SK-MEL-5 (cell line): ENCODE measurements around the gene HASPIN. TPM values are rescaled to one million over a fixed set of nuclear protein-coding genes. Genes with fewer than 3 reads are reported as not detected.

Source experiments
- DNase-seq: peaks from one replicate; pipeline ENCODE4 v3.0.0-alpha.2; 2016; ENCODE audit warnings: low read depth, low spot score
- in situ Hi-C: cut with HindIII; loops from 2 replicates; pipeline ENCODE4 v1.10.0; 2016; ENCODE audit warnings: low sequenced_read_pairs, high pct_unique_total_duplicates, low pct_unique_long_range_greater_than_20kb
- polyA plus RNA-seq, 2 experiments: library from polyadenylated mRNA; depleted of rRNA; stranded (reverse); fragments of >200 nt; gene quantifications; 2 replicates each; pipeline ENCODE4 v1.2.3, GENCODE V29; 2015
- total RNA-seq: library from RNA; depleted of rRNA; stranded (reverse); fragments of >200 nt; shearing (Covaris generic); gene quantifications from 2 replicates; pipeline ENCODE4 v1.2.3, GENCODE V29; 2014; rRNA removed

Gene HASPIN
- total RNA-seq = 9.0 and 9.3 TPM in 2 replicates
- 9.4 and 10.4 TPM in 2 replicates for polyA plus RNA-seq (2015; cell fraction: cytosol; rRNA removed)
- 3.4 and 3.7 TPM in 2 replicates for polyA plus RNA-seq (2015; cell fraction: nucleus; rRNA removed)

DNA sequence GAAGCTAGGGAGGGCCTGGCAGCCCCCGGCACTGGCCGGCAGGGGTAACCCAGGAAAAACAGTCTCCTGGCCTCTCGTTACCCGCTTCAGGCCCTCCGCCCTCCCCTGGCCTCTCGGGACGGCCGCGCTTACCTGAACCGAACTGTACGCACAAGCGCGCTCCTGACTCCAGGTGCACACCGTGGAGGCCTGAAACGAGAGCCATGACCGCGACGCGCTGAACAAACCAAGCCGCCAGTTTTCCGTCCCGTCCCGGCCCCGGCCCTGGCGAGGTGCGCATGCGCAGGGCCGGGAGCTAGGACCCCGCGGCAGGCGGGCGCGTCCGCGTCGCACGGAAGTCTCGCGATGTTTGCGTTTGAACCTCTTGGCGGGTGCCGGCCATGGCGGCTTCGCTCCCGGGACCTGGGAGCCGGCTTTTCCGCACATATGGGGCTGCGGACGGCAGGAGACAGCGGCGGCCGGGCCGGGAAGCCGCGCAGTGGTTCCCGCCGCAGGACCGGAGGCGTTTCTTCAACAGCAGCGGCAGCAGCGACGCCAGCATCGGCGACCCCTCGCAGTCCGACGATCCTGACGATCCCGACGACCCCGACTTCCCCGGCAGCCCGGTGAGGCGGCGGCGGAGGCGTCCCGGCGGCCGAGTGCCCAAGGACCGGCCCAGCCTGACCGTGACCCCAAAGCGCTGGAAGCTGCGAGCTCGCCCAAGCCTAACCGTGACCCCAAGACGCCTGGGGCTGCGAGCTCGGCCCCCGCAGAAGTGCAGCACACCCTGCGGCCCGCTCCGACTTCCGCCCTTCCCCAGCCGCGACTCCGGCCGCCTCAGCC is at the start of gene HASPIN:
Gene HASPIN, plus strand, starts transcription at position 348 of the 822 bp plus-strand sequence. Its CDS starts 33 bp downstream, at position 381.
- in situ Hi-C loops = no loop called here
- peak; percentile 91 for DNase-seq

DNA sequence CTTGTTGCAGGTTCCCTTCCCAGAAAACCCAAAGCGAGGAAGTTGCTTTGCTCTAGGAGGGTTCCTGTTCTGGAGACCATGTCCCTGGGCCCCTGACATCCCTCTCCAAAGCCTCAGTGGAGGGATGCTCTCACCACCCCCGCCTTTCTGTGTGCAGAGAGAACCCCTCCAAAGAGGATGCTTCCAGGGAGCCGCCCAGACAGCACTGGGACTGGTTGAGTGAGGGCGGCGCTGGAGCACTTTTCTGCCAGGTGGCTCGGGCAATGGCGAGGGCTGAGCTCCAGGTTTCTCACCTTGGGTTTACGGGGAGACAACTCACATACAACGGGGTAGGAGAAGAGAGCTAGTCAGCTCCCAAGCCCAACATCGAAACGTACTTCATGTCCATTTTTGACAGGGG is 47.8 kb upstream of the HASPIN start:
- no peak for DNase-seq
- in situ Hi-C loops = no loop called here

GRCh38 chr17:3678095-3678820 is 45.4 kb upstream of the HASPIN start:
- in situ Hi-C loops = no loop called here
- DNase-seq = no peak

DNA sequence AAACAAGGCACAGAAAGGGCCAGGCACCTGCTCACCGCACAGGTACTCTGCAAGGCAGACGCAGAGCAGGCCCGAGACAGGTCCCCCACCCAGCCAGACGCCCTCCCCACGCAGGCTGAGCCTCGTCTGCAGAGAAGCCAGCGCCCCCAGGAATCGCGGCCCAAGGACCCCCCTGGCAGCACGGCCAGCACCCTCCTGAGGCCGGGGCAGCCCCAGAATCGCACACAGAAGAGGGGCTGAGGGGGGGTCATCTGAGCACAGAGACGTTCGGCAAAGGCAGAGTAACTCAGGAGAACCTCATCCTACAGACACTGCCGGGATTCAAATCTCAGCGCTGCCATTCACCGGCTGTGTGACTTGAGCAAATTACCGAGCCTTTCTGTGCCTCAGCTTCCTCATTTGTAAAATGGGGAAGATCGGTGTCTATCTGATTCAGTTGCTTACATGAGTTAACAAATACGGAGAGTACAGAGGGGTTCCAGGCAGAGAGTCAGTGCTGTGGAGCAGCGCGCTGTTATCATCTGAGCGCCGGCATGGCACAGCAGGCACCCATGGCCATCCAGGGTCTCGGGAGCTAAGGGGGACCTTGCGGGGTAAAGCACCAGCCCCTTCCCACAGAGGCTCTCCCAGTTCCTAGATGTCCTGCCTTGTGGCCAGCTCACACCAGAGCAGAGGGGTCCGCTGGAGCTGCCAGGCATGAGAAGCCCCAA is 44.7 kb upstream of the HASPIN start:
- in situ Hi-C loops = no loop called here
- no peak for DNase-seq

GRCh38 chr17:3679531-3680126 is 44.1 kb upstream of the HASPIN start:
- in situ Hi-C loops = no loop called here
- no peak for DNase-seq

DNA sequence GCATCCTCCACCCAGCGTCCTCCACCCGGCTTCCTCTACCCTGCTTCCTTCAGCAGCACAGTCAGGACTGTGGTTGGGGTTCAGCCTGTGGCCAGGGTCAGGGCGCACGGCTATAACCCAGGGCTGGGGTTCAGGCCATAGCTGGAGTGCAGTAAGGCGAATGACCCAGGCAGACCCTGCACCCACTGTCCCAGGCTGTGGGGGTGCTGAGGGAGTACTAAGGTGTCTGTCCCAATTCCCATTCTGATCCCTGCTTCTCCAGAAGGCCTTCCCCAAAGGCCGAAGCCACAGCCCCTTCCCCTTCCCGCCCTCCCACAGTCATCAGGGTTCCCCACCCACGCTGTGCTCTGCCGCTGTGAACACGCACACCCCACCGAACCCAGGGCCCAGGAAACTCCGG is 42.6 kb upstream of the HASPIN start:
- DNase-seq = no peak
- in situ Hi-C loops = no loop called here

DNA sequence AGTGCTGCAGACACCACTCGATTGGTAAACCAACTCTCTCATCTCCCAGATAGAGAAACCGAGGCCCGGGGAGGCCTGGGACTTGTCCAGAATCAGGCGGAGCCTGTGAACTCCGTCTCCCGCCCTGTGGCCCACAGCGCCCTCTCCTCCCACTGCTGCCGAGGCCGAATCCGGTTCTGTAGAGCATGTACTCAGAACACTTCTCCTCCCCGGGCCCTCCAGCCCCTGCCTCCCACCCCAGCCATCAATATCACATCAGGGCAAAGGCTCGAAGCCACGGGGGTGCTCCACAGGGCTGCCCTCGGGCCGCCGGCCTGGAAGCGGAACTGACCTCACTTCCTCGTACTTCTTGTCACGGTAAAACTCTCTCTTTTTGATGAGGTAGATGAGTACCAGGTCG is 42.1 kb upstream of the HASPIN start:
- in situ Hi-C loops = no loop called here
- no peak for DNase-seq

DNA sequence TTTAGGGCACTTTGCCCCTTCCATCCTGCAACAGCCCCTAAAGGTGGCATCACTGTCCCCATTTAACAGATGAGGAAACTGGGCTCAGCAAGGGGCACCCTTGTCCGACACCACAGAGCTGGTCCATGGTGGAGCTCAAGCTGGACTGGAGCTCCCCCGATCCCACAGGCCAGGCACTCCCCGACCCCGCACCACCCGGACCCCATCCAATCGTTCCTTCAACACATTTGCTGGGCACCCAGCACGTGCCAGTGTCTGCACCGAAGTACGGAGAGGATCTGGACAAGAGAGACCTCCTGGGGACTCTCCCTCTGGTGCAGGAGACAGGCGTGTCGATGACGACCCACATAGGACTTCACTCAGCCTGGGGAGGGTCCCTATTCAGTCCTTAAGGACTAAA is 41.7 kb upstream of the HASPIN start:
- in situ Hi-C loops = no loop called here
- no peak for DNase-seq

DNA sequence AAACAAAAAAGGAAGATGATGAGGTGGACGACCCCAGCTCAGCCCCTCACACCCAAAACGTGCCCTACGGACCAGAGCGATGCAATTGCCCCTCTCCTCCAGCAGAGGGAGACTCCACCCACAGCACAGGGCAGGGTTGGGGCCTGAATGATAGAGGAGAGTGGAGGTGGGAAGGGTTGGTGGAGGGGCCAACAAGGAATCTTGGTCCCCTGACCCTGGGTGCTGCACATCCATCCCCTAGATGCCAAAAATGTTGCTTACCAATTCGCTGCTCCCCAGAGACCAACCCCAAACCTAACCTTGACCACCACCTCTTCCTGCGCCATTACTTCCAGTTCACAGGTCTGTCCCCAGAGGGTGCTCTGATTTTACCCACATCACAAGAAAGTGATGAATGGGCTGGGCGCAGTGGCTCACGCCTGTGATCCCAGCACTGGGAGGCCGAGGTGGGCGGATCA is 40.6 kb upstream of the HASPIN start:
- in situ Hi-C loops = no loop called here
- peak; percentile 66 for DNase-seq

DNA sequence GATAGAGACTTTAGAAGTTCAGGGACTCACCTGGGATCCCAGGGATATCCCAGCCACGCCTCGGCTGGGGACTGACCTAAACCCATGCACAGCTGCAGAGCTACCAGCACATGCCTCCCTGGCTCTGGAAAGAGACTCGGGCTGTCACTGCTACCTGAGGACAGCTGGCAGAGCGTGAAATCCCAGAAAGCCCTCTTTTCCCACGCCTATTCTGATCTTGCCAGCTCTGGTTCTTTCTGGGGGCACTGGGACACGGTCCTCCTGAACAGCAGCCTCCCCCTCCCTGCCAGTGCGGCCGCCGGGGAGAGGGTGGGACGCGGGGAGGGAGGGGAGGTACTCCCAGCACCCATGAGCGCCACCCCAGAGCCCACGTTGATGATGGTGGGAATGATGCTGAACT is 38.5 kb upstream of the HASPIN start:
- DNase-seq = no peak
- in situ Hi-C loops = no loop called here

GRCh38 chr17:3688027-3688553 is 35.6 kb upstream of the HASPIN start:
- in situ Hi-C loops = no loop called here
- no peak for DNase-seq

DNA sequence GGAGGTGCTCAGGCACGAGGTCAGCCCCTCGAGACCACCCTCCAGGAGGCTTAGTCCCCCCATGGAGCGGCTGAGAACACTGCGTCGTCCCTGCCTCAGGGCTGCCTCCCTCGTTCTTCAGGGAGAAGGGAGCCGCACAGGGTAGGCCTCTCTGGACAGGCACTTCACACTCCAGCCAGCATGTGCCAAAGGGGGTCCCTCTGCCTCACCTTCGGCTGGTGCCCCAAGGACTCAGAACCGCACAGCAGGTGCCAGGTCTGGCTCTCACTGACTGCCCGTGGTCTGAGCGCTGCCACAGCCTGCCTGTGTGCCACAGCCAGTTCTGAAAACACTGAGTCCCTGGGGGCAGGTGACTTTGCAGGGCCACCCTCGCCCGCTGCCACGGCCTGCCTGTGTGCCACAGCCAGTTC is 34.8 kb upstream of the HASPIN start:
- in situ Hi-C loops = no loop called here
- DNase-seq = no peak

DNA sequence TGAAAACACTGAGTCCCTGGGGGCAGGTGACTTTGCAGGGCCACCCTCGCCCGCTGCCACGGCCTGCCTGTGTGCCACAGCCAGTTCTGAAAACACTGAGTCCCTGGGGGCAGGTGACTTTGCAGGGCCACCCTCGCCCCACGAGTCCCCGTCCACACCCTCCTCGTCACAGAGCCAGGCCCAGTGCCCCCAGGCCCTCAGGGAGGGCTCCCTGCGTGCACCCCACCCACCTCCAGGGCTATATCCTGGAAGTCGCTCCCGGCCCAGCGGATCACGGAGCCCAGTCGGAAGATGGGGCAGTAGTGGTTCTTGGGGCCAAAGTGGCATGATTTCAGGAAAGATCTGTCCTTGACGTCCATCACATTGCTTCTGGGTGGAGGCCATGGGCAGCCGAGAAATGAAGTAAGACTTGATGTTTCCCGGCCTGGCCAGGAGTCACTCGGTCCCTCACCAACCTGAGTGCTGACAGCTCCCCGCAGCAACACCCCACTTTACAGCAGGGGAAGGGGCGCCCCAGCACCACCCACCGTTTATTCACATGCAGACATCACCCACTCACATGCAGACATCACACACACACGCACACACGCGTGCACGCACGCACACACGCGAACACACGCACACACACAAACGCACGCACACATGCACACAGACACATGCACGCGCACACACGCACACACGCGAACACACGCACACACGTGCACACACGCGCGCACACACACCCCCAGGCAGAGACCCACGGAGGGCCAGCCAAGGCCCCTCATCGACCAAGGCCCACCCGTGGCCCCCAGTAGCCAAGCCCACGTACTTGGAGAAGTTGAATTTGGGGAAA is 34.2 kb upstream of the HASPIN start:
- in situ Hi-C loops = no loop called here
- no peak for DNase-seq

GRCh38 chr17:3690094-3690715 is 33.5 kb upstream of the HASPIN start:
- DNase-seq = no peak
- in situ Hi-C loops = no loop called here

- DNase-seq = peak; percentile 19
- in situ Hi-C loops = no loop called here
These were observed 32.1 kb upstream of the HASPIN start for GRCh38 chr17:3691617-3692067.

DNA sequence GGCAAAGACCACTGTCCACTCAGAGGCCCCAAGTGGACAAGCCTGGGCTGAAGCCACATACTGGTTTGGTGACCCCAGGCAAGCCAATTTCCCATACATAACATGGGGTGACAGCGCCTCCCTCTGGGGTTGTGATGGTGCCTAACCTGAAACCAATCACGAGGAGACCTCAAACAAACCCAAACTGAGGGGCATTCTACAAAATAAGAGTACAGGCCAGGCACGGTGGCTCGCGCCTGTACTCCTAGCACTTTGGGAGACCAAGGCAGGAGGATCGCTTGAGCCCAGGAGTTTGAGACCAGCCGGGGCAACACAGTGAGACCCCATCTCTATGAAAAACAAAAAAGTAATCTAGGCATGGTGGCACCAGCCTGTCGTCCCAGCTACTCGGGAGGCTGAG is 31.4 kb upstream of the HASPIN start:
- in situ Hi-C loops = no loop called here
- peak; percentile 18 for DNase-seq
